ENCODE results near the gene NHERF2.

NHERF2 gene

DNA sequence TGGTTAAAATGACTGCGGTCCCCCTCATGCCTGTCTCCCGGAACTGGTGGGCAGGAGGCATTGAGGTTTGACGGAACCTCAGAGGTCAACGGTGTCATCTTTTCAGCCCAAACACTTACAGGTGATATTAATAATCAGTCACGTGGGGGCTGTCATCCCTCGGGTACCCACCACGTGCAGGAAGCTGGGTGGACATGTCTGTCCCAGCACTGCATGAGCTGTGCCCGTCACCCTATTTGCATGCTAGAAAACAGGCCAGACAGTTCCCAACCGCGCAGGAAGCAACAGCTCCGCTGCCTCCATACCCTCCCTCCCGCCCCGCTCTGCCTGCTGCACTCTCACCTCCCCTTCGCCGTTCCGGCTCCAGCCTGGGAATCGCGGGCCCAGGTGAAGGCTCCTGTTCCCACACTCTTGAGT lies 35.6 kb upstream of the NHERF2 start:
- peak; percentile 54 for DNase-seq

DNA sequence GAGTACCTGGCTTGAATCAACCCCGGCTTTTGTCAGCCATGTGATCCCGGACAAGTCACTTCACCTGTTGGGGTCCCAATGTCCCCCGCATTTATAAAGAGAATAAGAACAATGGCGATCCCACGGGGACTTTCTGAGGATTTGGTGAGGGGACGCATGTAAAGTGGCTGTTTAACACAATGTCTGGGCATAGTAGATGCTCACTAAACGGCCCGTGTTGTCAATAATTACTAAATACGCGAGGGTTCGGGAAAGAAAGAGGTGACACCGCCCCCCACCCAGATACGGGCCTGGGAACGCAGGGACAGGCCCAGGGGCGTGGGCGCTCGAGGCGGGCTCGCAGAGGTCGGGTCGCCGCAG lies 35.1 kb upstream of the NHERF2 start:
- no peak for DNase-seq

DNA sequence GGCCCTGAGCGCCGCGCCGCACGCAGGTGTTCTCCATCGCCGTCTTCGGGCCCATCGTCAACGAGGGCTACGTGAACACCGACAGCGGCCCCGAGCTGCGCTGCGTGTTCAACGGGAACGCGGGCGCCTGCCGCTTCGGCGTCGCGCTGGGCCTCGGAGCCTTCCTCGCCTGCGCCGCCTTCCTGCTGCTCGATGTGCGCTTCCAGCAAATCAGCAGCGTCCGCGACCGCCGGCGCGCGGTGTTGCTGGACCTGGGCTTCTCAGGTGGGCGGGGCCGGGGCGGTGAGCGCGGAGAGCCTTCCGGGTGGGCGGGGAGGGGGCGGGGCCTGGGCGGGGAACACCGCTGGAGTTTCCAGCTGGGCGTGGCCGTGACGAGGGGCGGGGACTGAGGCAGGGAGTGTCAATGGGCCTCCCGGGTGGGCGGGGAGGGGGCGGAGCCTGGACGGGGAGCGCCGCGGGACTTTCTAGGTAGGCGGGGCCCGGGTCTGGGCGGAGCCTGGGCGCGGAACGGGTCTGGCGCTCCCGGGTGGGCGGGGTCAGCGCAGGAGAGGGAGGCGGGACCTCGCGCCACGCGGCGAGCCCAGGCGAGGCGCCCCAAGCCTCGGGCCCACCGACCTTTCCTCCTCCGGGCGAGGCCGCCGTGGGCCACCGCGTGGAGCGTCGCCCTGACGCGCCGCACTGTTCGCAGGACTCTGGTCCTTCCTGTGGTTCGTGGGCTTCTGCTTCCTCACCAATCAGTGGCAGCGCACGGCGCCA lies 34.6 kb upstream of the NHERF2 start:
- DNase-seq: peak; percentile 92

DNA sequence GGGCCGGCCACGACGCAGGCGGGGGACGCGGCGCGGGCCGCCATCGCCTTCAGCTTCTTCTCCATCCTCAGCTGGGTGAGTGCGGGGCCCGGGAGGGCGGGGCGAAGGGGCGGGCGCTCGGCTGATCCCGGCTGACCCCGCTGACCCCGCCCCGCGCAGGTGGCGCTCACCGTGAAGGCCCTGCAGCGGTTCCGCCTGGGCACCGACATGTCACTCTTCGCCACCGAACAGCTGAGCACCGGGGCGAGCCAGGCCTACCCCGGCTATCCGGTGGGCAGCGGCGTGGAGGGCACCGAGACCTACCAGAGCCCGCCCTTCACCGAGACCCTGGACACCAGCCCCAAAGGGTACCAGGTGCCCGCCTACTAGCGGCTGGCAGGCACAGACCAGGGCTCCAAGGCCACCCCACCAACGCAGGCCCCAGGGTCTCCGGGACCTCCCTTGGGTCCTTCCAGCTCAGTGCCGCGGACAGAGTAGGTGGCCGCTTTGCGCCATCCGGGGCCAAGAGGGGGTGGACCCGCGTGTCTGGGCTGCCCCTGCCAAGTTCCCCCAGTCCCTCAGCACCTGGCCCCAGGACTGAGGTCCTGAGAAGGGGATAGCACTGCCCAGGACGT lies 33.9 kb upstream of the NHERF2 start:
- DNase-seq: no peak

DNA sequence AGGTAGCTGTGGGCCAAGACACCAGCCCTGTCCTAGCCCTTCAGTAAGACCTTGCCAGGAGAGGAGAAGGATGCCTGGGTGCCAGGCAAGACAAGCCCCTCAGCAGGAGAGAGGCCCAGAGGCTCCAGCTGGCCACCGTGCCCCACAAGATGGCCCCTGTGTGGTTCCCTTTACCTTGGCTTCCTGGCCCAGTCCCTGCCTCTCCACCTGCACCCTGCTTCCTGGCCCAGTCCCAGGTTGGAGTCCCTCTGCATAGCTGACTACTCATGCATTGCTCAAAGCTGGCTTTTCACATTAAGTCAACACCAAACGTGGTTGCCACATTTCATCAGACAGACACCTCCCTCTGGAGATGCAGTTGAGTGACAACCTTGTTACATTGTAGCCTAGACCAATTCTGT lies 33.0 kb upstream of the NHERF2 start:
- DNase-seq: no peak

DNA sequence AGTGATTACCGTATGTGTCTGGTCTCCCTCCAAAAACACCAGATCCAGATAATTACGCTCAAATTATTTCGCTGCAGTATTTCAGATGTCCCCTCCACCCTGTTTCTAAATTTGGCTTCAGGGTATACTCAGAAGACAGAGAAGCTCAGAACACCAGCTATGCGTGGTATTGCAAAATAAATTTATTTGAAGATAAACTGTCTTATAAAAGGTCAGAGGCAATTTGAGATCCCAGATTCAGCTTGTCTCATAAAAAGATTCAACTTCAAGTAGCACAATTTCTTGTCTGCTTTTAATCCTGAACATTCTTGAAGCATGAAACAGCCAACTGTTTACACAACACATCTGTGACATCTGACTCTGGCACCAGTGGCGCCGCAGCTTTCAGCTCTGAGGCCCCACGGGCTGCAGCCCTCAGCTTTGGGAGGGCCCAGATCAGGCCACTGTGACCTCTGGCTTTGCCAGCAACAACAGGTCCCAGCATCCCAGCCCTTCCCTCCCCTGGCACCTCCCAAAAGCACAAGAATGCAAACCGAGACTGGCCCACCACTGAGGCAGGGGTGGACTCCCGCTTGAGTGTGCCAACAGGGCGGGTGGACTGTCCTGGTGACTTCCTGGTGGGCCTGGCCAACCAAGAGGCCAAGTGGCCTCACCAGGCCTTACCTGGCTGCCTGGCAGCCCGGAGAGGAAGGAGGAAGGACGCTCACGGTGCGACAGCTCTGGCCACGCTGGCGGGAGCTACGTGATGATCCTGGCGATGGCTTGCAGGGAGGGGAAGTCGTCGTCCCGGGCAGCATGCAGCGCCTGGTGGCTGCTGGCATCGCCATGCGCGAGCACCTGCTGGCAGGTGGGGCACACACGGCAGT lies 29.0 kb upstream of the NHERF2 start:
- no peak for DNase-seq

DNA sequence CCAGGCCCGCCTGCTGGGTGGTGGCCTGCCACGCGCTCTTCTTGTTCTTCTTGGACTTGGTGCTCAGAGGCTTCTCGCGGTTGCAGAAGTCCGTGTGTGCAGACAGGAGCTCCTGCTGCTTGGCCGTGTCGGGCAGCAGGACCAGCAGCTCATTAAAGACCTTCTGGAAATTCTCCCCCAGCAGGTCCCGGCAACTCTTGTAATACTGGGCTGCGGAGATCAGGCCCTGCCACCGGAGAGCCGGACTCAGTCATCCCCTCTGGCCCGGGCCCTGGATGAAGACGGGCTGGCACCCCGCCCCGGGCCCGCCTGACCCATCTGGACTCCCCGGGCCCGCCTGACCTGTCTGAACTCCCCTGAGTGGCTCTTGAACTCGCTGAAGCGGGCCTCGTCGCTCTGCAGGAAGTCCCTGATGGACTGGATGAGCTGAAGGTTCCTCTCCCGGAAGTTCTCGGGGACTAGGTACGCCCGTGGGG lies 28.3 kb upstream of the NHERF2 start:
- no peak for DNase-seq

DNA sequence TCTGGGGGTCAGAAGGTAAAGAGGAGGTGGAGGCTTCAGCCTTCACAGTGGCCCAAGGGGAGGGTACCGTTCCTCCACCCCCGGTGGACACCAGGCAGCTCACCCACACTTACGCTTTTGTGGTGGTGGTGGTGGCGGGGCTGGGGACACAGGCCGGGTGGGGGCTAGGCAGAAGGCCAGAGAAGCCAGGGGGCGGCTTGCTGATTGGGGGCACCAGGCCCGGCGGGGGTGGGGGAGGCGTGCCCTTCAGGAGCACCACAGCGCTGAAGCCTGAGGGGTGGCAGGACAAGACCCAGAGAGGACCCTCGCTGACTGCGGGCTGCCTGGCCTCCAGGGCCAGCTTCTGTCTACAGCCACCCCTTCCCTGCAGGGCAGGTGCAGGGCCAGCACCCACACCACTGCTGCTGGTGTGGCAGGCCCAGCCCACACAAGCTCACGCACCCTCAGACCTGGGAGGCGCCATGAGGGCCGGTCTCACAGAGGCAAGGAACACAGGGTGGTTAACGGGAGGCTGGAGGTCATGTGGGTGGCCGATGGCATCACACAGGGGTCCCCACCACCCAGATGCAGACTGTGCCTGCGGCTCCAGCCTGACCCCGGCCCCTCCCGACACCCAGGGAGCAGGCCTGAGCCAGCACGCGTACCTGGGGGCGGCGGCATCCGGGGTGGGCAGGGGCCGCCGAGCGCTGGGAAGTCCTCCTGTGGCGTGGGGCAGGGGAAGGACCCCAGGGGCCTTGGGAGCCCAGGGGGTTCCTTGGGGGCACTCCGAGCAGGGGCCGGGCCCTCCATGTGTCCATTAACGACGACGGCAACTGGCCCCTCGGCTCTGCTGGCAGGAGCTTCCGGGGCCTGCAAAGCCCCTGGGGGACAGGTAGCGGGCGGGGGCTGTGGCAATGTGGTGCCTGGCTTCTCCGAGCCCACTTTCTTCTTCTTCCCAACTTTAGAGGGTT lies 27.6 kb upstream of the NHERF2 start:
- DNase-seq: no peak

DNA sequence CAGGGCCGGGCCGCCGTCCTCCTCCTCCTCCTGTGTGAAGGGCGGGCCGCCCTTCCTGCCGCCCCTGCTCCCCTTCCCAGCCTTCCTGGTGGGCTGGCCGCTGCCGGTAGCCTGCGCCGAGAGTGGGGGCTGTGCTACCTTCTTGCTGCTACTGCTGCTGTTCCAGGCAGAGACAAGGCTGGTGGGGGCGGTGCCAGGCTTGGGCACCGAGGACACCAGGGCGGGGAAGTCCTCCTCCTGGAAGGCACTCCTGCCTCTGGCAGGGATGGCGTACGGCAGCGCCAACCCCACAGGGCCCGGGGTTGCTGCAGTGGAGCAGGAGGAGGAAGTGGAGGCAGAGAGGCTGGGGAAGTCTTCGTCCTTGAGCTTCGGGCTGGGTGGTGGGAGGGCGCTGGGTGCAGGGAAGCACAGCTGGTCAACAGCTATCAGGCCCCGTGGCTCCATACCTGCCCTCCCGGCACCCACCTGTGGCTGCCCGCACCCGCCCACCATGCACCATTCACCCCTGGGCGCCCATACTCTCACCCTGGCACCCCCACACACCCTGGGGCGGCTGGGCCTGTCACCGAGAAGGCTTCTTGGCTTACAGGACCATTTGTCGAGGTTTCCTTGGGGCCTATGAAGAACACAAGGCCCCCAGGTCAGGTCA lies 26.7 kb upstream of the NHERF2 start:
- DNase-seq: no peak

DNA sequence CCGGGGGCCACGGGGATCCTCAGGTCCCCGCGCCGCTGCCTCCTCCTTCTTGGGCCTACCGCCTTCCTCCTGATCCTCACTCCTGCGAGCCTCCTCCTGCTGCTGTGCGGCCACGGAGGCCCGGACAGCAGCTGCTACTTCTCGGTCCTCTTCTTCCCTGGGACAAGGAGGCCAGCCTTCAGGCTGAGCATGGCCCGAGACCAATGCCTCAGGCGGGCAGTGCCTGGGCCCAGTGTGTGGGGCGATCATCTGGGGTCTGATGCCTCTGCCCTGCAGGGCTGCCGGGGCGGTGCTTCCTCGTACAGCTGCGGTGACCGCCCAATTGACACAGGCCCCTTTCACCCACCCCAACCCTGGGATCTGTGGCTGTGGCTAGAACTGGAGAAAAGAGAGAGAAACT lies 25.7 kb upstream of the NHERF2 start:
- DNase-seq: no peak

DNA sequence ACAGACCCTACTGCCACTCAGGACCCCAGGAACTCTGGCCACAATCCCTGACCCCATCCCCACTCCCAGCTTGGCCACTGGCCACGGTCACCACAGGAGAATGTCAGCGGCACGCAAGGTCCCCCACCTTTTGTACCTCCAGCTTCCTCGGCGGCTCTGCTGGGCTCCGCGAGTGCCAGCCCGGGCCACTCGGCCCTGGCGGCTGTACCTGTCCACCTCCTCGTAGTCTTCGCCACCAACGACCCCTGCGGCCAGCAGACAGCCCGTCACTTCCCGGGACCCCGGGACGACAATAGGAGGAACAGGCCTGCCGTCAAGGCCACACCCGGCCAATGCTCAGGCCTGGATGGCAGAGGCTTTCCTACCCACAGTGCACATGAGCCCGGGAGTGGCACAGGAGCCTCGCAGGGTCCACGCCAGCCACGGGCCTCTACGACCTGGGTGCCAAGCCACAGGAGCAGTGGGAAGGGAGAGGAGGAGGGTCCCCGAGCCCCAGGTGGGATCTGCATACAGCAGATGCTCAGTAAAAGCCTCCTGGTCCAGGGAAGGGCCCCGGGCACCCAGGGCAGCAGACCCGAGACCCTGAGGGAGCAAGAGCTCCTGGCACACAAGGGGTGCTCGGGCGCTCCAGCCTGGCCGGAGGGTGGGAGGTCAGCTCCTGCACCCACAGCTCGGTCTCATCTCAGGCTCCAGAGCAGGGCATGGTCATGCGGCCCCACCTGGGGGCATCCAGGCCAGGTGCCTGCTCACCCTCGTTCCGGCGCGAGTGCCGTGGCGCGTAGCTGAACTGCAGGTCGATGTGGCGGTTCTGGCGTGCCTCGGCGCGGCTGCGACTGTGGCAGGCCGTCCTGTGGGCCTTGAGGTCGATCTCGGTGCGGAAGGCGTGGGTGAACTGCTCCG lies 25.0 kb upstream of the NHERF2 start:
- DNase-seq: no peak

DNA sequence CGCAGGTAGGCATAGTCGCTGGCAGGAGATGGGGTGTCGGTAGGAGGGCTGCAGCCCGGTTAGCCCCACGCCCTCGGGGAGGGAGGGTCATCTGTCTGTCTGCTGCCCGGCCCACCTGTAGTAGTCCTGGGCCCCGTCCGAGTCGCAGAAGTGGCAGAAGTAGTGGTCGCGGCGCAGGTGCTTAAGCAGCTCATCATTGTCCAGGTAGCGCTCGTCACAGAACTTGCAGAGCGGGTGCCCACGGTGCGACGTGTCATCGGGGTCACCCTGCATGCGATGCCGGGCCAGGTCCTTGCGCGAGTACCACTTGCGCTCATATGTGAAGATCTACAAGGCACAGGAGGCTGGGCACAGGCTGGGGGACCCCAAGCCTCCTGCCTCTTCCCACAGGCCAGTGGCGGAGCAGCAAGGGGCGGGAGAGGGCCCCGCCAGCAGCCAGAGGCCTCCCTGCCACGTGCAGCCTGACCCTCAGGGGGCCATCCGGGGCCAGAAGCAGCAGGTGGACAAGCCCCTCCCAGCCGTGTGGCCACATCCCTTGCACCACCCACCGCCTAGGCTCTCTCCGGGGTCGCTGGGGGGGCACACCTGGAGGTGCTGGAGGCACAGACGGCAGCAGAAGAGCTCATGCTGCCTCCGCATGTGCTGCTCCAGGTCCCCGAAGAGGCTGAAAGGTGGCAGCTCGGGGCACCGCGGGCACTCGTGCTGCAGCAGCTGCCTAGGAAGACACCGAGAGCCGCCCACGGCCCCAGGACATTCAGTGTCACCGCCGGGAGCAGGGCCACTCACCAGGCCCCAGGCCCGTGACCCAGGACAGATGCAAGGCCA lies 24.1 kb upstream of the NHERF2 start:
- DNase-seq: no peak

DNA sequence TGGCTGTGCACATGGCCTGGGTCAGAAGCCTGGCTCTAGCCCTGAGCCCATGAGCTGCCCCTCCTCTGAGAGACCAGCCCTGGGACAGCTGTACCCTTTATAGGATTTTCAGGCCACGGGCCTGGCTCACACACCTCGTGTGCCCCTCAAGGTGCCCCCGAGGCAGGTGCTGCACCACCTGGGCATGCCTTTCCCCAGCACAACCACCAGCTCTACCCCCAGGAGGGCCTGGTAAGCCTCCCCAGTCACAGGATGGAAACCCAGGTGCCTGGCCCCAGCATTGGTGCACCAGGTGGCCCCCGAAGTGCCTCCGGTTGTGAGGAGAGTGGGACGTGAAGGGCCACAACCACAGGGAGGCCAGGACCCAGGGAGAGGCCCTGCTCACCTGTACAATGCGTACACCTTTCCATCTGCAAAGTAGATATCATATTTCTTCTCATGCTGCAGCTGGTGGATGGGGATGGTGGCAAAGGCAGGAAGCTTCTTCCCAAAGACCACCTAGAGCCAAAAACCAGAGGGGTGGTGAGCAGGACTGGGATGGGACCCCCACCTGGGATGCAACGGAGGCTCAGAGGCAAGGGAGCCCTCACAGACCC lies 23.4 kb upstream of the NHERF2 start:
- no peak for DNase-seq

DNA sequence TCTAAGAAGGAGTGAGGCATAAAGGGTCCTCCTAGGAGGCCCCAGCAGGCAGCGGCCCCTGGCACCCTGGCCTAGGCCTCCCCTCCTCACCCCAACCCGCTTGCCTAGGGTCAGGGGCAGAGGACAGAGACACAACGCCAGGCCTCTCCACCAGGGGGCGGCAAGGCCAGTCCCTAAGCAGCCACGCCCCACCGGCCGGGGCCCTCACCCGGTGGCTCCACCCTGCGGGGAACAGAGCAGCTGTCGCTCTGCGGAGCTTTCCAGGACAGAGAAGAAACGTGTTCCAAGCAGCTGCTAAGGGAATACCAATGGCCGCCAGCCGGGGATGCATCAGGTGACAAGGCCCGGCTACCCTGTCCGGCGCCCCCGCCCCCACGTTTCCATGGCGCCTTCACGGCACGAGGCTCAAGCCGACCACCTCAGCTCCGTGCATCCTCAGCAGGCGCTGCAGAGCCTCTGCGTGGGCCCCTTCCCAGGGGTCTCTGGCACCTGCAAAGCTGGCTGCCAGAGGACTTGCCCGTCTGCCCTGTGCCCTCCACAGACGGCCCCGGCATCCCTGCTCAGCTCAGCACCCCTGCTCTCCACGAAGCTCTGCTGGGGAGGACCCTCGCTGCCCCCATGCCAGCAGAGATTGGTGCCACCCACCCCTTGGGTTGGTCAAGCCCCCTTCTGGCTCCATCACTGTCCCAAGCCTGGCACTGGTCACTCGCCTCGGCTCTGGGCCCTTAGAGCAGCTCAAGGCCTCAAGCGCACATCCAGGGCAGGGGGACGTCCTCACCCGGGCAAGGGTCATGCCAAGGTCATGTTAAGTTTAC lies 22.7 kb upstream of the NHERF2 start:
- DNase-seq: peak; percentile 81

DNA sequence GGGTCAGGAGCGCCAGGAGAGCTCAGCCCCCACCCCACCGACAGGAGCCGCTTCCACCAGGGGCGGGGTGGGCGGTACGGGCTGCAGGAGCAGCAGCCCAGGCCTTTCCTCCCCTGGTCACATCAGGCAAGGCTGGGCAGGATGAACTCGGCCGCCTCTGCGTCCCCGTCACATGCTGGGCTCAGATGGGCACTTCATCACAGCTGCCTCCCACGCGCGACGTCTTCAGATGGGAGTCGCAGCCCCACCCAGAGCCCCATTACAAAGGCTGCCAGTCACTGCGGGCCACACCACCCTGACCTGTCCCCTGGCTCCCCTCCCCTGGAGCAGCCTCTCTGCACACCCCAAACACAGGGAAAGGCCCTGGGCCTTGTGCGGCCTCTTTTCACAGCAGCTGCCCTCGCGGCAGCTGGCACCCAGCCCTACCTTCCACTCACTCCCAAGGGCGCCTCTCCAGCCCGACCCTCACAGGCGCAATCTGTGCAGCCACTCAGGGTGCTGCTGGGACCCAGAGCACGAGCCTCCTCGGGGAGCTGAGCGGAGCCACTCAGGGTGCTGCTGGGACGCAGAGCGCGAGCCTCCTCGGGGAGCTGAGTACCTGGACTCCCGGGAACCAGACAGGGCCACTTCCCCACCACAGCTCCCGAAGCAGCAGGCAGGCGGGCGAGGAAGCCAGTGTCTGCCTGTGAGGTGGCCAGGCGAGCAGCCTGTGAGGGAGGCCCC lies 21.7 kb upstream of the NHERF2 start:
- DNase-seq: no peak

DNA sequence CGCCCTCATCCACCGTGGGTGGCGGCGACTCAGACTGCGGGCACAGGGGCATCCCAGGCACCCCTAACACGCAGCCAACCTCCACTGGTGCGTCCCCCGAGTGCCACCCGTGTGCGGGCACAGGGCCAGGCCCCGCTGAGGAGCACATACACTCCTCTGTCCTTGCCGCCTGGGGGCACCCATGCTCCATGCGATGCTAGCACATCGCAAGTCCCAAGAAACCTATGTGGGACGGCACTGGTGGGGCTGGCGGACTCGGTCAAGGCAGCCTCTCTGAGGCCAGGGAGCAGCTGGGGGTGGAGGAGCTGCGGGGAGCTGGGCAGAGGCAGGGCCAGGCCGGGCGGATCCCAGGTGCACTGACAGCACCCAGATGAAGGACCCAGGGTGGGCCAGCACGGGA lies 21.1 kb upstream of the NHERF2 start:
- DNase-seq: no peak

DNA sequence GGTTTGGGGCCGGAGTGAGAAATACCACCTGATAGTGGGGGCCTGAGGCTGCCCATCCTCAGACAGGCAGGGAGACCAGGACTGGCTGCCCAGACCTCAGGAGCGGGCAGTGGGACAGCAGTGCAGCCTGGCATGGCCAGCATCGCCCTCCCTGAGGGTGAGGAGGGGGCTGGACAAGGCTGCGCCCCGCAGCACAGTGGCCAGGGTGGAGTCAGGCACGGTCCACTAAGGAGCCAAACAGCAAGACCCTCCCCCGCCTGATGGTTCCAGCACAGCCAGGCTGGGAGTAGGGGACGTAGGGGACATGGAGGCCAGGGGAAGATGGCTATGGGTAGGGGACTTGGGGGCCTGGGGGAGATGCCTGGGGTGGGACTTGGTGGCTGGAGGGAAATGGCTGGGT lies 20.4 kb upstream of the NHERF2 start:
- DNase-seq: no peak
